ENCODE data around the gene MADD.

GRCh38 chr11:47282462-47282861 is 12.5 kb downstream of the MADD start:
- TF ChIP-seq CTCF (IDR thresholded peaks at IDR 0.05) (no peak), POLR2A (IDR thresholded peaks at IDR 0.05) (no peak)

Data from thyroid gland (tissue), 4 donors.